Measurements from ENCODE around the gene TMEM131.

DNA sequence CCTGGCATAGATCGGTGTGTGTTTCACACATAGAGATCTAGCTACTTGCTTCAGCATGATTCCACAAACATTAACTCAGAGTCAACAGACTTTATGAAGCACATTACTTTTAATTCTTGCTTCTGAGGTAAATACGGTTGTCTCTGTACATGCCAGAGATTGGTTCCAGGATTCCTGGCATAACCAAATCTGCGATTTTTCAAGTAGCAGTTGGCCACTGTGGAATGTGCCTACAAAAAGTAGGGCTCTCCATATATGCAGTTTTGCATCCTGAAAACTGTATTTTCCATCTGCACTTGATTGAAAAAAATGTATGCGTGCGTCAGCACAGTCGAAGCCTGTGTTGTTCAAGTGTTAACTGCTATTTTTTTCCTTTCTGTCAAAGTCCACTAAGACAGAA is 197.3 kb downstream of the TMEM131 start:
- TF ChIP-seq, protein P1, sequence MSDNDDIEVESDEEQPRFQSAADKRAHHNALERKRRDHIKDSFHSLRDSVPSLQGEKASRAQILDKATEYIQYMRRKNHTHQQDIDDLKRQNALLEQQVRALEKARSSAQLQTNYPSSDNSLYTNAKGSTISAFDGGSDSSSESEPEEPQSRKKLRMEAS (IDR thresholded peaks at IDR 0.05; ENCODE audit: low read depth, low read length): no peak
- TF ChIP-seq, protein P2, sequence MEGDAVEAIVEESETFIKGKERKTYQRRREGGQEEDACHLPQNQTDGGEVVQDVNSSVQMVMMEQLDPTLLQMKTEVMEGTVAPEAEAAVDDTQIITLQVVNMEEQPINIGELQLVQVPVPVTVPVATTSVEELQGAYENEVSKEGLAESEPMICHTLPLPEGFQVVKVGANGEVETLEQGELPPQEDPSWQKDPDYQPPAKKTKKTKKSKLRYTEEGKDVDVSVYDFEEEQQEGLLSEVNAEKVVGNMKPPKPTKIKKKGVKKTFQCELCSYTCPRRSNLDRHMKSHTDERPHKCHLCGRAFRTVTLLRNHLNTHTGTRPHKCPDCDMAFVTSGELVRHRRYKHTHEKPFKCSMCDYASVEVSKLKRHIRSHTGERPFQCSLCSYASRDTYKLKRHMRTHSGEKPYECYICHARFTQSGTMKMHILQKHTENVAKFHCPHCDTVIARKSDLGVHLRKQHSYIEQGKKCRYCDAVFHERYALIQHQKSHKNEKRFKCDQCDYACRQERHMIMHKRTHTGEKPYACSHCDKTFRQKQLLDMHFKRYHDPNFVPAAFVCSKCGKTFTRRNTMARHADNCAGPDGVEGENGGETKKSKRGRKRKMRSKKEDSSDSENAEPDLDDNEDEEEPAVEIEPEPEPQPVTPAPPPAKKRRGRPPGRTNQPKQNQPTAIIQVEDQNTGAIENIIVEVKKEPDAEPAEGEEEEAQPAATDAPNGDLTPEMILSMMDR (IDR thresholded peaks at IDR 0.05 in 2 of 3, conservative IDR thresholded peaks at IDR 0.05 in 1 of 3; ENCODE audit: control insufficient read depth in 2 of 3, extremely low read depth in 1 of 3, insufficient read depth in 1 of 3, low read depth in 3 of 3, low read length in 3 of 3): no peak
- TF ChIP-seq BACH1 (IDR thresholded peaks at IDR 0.05; ENCODE audit: borderline replicate concordance) (no peak), FOXM1 (IDR thresholded peaks at IDR 0.05; ENCODE audit: low read depth, low read length) (no peak), POU2F2 (IDR thresholded peaks at IDR 0.05; ENCODE audit: borderline replicate concordance, low read depth, low read length) (no peak), CBX5 (IDR thresholded peaks at IDR 0.05; ENCODE audit: low read depth) (no peak), HDAC6 (IDR thresholded peaks at IDR 0.05; ENCODE audit: unreplicated experiment) (no peak), RCOR1 (conservative IDR thresholded peaks at IDR 0.05; ENCODE audit: low read depth, low read length) (no peak), POLR2A (IDR thresholded peaks at IDR 0.05; ENCODE audit: low read depth, low read length) (no peak)
- TF ChIP-seq, protein P3, sequence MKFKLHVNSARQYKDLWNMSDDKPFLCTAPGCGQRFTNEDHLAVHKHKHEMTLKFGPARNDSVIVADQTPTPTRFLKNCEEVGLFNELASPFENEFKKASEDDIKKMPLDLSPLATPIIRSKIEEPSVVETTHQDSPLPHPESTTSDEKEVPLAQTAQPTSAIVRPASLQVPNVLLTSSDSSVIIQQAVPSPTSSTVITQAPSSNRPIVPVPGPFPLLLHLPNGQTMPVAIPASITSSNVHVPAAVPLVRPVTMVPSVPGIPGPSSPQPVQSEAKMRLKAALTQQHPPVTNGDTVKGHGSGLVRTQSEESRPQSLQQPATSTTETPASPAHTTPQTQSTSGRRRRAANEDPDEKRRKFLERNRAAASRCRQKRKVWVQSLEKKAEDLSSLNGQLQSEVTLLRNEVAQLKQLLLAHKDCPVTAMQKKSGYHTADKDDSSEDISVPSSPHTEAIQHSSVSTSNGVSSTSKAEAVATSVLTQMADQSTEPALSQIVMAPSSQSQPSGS (IDR thresholded peaks at IDR 0.05; ENCODE audit: low read length): no peak
- TF ChIP-seq, protein P4, sequence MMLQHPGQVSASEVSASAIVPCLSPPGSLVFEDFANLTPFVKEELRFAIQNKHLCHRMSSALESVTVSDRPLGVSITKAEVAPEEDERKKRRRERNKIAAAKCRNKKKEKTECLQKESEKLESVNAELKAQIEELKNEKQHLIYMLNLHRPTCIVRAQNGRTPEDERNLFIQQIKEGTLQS (IDR thresholded peaks at IDR 0.05; ENCODE audit: borderline replicate concordance, extremely low read depth, low read depth, low read length): no peak
- TF ChIP-seq, protein P5, sequence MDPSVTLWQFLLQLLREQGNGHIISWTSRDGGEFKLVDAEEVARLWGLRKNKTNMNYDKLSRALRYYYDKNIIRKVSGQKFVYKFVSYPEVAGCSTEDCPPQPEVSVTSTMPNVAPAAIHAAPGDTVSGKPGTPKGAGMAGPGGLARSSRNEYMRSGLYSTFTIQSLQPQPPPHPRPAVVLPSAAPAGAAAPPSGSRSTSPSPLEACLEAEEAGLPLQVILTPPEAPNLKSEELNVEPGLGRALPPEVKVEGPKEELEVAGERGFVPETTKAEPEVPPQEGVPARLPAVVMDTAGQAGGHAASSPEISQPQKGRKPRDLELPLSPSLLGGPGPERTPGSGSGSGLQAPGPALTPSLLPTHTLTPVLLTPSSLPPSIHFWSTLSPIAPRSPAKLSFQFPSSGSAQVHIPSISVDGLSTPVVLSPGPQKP (IDR thresholded peaks at IDR 0.05; ENCODE audit: low read depth, low read length): no peak

Measured in GM12878 (cell line).